HepG2 (cell line): ENCODE results near the gene MRPL20. TPM values are rescaled to one million over a fixed set of nuclear protein-coding genes. Genes with fewer than 3 reads are reported as not detected.

Source experiments
- DMTF1 ChIP-seq: sonication (generic); formaldehyde crosslinking; IDR thresholded peaks from 2 replicates; pipeline ENCODE4 v1.4.0; 2020; ENCODE audit warnings: mild to moderate bottlenecking, missing genetic modification reagents
- GTF2F1 ChIP-seq: fragments of 150-350 bp; IDR thresholded peaks from 2 replicates; pipeline ENCODE4 v1.6.1; 2014; ENCODE audit warnings: low read length
- HMGXB3 ChIP-seq: sonication (generic); formaldehyde crosslinking; IDR thresholded peaks from 2 replicates; pipeline ENCODE4 v1.4.0; 2020; ENCODE audit warnings: missing genetic modification reagents, borderline replicate concordance
- IRF2 ChIP-seq: IDR thresholded peaks from 2 replicates; pipeline ENCODE4 v1.6.1; 2018; ENCODE audit warnings: missing genetic modification reagents, missing compliant biosample characterization
- MATR3 ChIP-seq: sonication (generic); formaldehyde crosslinking; IDR thresholded peaks from 2 replicates; pipeline ENCODE4 v1.4.0; 2020; ENCODE audit warnings: missing genetic modification reagents
- NCOR1 ChIP-seq: fragments of 200-600 bp; sonication (generic); IDR thresholded peaks from 2 replicates; pipeline ENCODE4 v1.7.0; 2017; ENCODE audit warnings: antibody characterized with exemption, low read length, borderline replicate concordance
- NFE2L2 ChIP-seq: fragments of 150-350 bp; IDR thresholded peaks from 2 replicates; pipeline ENCODE4 v1.6.1; 2014; ENCODE audit warnings: low read length
- USF2 ChIP-seq, 2 experiments: sonication (generic) in 1 of 2; formaldehyde crosslinking in 1 of 2; IDR thresholded peaks; 2 replicates each; pipeline versions ENCODE4 v1.5.1 to v1.6.1; 2011 to 2020; ENCODE audit warnings: borderline replicate concordance in 1 of 2, low read depth in 1 of 2, low read length in 1 of 2, mild to moderate bottlenecking in 1 of 2, missing genetic modification reagents in 1 of 2, moderate library complexity in 1 of 2
- ZBTB43 ChIP-seq: sonication (generic); formaldehyde crosslinking; conservative IDR thresholded peaks from 2 replicates; pipeline ENCODE4 v1.4.0; 2020; ENCODE audit warnings: missing genetic modification reagents
- ZBTB7A ChIP-seq: sonication (generic); formaldehyde crosslinking; IDR thresholded peaks from 2 replicates; pipeline ENCODE4 v1.8.0; 2022; ENCODE audit warnings: mild to moderate bottlenecking, missing genetic modification reagents
- ZNF276 ChIP-seq: sonication (generic); formaldehyde crosslinking; IDR thresholded peaks from 2 replicates; pipeline ENCODE4 v1.4.0; 2020; ENCODE audit warnings: mild to moderate bottlenecking, low read depth, missing genetic modification reagents
- ZNF430 ChIP-seq: sonication (generic); formaldehyde crosslinking; IDR thresholded peaks from 2 replicates; pipeline ENCODE4 v1.9.0; 2021; ENCODE audit warnings: mild to moderate bottlenecking, missing genetic modification reagents
- ZNF878 ChIP-seq: sonication (generic); formaldehyde crosslinking; IDR thresholded peaks from 2 replicates; pipeline ENCODE4 v1.8.1; 2023; ENCODE audit warnings: mild to moderate bottlenecking, missing genetic modification reagents, moderate library complexity
- ZSCAN20 ChIP-seq: sonication (generic); formaldehyde crosslinking; IDR thresholded peaks from 2 replicates; pipeline ENCODE4 v1.4.0; 2020; ENCODE audit warnings: missing genetic modification reagents, mild to moderate bottlenecking, borderline replicate concordance
- polyA plus RNA-seq, 8 experiments: library from polyadenylated mRNA; depleted of rRNA in 3 of 8; stranded (reverse) in 7 of 8; unstranded in 1 of 8; fragments of >200 nt; fragmentation: Illumina TruSeq in 4 of 8; extraction: Trizol in 4 of 8; gene quantifications; 2 replicates each; pipeline versions ENCODE4 v1.2.1 to v1.2.3, GENCODE V29; 2011 to 2016; ENCODE audit warnings: low read depth in 4 of 8, missing spikeins in 1 of 8, mixed read lengths in 1 of 8; ENCODE audit not compliant: insufficient read depth in 1 of 8
- total RNA-seq, 5 experiments: library from RNA; depleted of rRNA; stranded (reverse); fragments of >200 nt; fragmentation: Illumina TruSeq; extraction: Trizol; gene quantifications; 2 replicates each; pipeline ENCODE4 v1.2.3, GENCODE V29; 2016; ENCODE audit warnings: low read depth in 1 of 5

MRPL20 gene
- total and polyA plus RNA-seq, 2 of the 13 experiments (the other 11 are each of a cell fraction or from before 2014, with no cell fraction given): 59.2 to 127 TPM

- TF ChIP-seq ZNF430 (CRISPR knock-in tag) (peak; percentile 88), GTF2F1 (no peak), IRF2 (CRISPR knock-in tag) (peak; percentile 97), USF2 (IDR thresholded peaks at IDR 0.05; ENCODE audit: low read depth, low read length) (no peak), USF2 (CRISPR knock-in tag; IDR thresholded peaks at IDR 0.05; ENCODE audit: borderline replicate concordance) (peak; percentile 18; the same call in 1 of the 2 replicates), ZNF276 (peak; percentile 79; the same call in 1 of the 2 replicates), NFE2L2 (no peak), ZBTB7A (CRISPR knock-in tag) (peak; percentile 96), ZBTB43 (CRISPR knock-in tag) (peak; percentile 64; the same call in 1 of the 2 replicates), ZNF878 (CRISPR knock-in tag) (peak; percentile 89), HMGXB3 (CRISPR knock-in tag) (peak; percentile 89; the same call in 1 of the 2 replicates), DMTF1 (CRISPR knock-in tag) (no peak), MATR3 (no peak), NCOR1 (no peak), ZSCAN20 (peak; percentile 86)
These were observed 32.0 kb downstream of the MRPL20 start, which contains the start of gene AURKAIP1 (continued) for GRCh38 chr1:1374929-1375662.
